A673 (cell line): ENCODE measurements around the gene CAMK1. TPM values are rescaled to one million over a fixed set of nuclear protein-coding genes. Genes with fewer than 3 reads are reported as not detected.

Source experiments
- BruUV-seq: library from RNA; stranded (reverse); fragments of 400-500 nt; replicated peaks from 2 replicates; lab custom pipeline; 2021; lab: Mats Ljungman, UMichigan
- CTCF ChIA-PET: fragments of 300-600 bp; sonication (Branson Sonifier 250); formaldehyde crosslinking; loops from one replicate; lab custom pipeline; 2022; ENCODE audit warnings: antibody characterized with exemption; lab: Charles Lee
- POLR2A ChIA-PET: fragments of 300-600 bp; sonication (Branson Sonifier 250); formaldehyde crosslinking; loops from one replicate; lab custom pipeline; 2022; ENCODE audit warnings: antibody characterized with exemption; ENCODE audit not compliant: low non-redundant PET; lab: Charles Lee
- DNase-seq: peaks from one replicate; pipeline ENCODE4 v3.0.0-alpha.2; 2015; ENCODE audit warnings: low spot score
- H3K27ac ChIP-seq: fragments of 200-600 bp; sonication (generic); 2 replicates; pipeline ENCODE4 v1.5.1; 2016; ENCODE audit warnings: mixed run types, low read depth, mild to moderate bottlenecking, mixed read lengths, antibody characterized with exemption, low read length; ENCODE audit not compliant: poor library complexity, severe bottlenecking
- H3K27me3 ChIP-seq: fragments of 200-600 bp; sonication (generic); replicated peaks from 2 replicates; pipeline ENCODE4 v1.6.1; 2017; ENCODE audit warnings: mixed run types, low read depth, mild to moderate bottlenecking, mixed read lengths, antibody characterized with exemption, low read length; ENCODE audit not compliant: insufficient read depth, poor library complexity
- H3K36me3 ChIP-seq: fragments of 200-600 bp; sonication (generic); 2 replicates; pipeline ENCODE4 v1.6.1; 2016; ENCODE audit warnings: mixed run types, mild to moderate bottlenecking, mixed read lengths, antibody characterized with exemption, low read length; ENCODE audit not compliant: insufficient read depth, poor library complexity, severe bottlenecking
- H3K4me1 ChIP-seq: fragments of 200-600 bp; sonication (generic); 2 replicates; pipeline ENCODE4 v1.6.1; 2017; ENCODE audit warnings: mixed run types, mild to moderate bottlenecking, mixed read lengths, antibody characterized with exemption, low read length; ENCODE audit not compliant: insufficient read depth, poor library complexity, severe bottlenecking
- H3K4me3 ChIP-seq: fragments of 200-600 bp; sonication (generic); 2 replicates; pipeline ENCODE4 v1.5.1; 2016; ENCODE audit warnings: low read depth, mixed run types, mild to moderate bottlenecking, mixed read lengths, low read length; ENCODE audit not compliant: poor library complexity, severe bottlenecking
- H3K9me3 ChIP-seq: fragments of 200-600 bp; sonication (generic); 2 replicates; pipeline ENCODE4 v1.6.1; 2016; ENCODE audit warnings: mixed run types, low read depth, mild to moderate bottlenecking, mixed read lengths, antibody characterized with exemption, low read length; ENCODE audit not compliant: poor library complexity, severe bottlenecking
- EZH2 ChIP-seq: fragments of 200-600 bp; sonication (generic); IDR thresholded peaks from 2 replicates; pipeline ENCODE4 v1.6.1; 2017; ENCODE audit warnings: borderline replicate concordance, low read depth, mild to moderate bottlenecking, mixed read lengths, antibody characterized with exemption, low read length; ENCODE audit not compliant: poor library complexity, severe bottlenecking
- intact Hi-C: fragments of 100-400 bp; cut with micrococcal nuclease; formaldehyde crosslinking; loops from one replicate; pipeline ENCODE4 v1.10.0; 2022; ENCODE audit not compliant: unreplicated experiment
- total RNA-seq: library from RNA; stranded (reverse); gene quantifications from 2 replicates; pipeline ENCODE4 v1.2.3, GENCODE V29; 2021
- TF ChIP-seq, protein P1 (sequence below): fragments of 300-800, 200-600 bp; sonication (generic); conservative IDR thresholded peaks from 2 replicates; pipeline ENCODE4 v1.5.1; 2017; ENCODE audit warnings: low read depth, mild to moderate bottlenecking, antibody characterized with exemption, low read length, moderate library complexity, mixed read lengths

The CAMK1 gene
- total RNA-seq, 1 experiment from 2014 or later = 26.7 TPM

DNA sequence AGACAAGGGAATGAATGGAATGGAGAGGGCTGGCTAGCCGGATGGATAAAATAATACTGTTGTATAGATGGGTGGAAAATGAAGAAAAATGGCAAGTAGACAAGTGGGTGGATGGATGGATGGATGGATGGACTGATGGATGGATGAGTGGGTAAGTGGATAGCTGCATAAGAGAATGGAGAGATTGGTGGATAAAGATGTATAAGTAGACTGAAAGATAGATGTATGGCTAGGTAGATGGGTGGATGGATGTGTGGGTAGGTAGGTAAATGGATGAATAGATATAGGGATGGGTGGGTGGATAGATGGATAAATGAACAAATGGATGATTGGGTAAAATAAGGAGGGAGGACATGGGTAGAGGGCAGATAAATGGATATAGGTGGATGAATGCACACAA lies 52.2 kb downstream of the CAMK1 start:
- H3K27ac ChIP-seq = no peak overlapping the region
- CTCF ChIA-PET = no interaction called here
- intact Hi-C loops = no loop called here
- BruUV-seq = no TSS peak
- H3K9me3 ChIP-seq = no peaks in the 10 kb centered on the region
- no peak for TF ChIP-seq EZH2
- TF ChIP-seq, protein P1, sequence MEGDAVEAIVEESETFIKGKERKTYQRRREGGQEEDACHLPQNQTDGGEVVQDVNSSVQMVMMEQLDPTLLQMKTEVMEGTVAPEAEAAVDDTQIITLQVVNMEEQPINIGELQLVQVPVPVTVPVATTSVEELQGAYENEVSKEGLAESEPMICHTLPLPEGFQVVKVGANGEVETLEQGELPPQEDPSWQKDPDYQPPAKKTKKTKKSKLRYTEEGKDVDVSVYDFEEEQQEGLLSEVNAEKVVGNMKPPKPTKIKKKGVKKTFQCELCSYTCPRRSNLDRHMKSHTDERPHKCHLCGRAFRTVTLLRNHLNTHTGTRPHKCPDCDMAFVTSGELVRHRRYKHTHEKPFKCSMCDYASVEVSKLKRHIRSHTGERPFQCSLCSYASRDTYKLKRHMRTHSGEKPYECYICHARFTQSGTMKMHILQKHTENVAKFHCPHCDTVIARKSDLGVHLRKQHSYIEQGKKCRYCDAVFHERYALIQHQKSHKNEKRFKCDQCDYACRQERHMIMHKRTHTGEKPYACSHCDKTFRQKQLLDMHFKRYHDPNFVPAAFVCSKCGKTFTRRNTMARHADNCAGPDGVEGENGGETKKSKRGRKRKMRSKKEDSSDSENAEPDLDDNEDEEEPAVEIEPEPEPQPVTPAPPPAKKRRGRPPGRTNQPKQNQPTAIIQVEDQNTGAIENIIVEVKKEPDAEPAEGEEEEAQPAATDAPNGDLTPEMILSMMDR = no peak
- no peaks in the 10 kb centered on the region for H3K4me1 ChIP-seq
- DNase-seq = no peak
- no peak overlapping the region for H3K4me3 ChIP-seq
- H3K36me3 ChIP-seq = no peaks in the 10 kb centered on the region
- peaks cover 30% of the 10 kb centered on the region for H3K27me3 ChIP-seq
- POLR2A ChIA-PET = no interaction called here

DNA sequence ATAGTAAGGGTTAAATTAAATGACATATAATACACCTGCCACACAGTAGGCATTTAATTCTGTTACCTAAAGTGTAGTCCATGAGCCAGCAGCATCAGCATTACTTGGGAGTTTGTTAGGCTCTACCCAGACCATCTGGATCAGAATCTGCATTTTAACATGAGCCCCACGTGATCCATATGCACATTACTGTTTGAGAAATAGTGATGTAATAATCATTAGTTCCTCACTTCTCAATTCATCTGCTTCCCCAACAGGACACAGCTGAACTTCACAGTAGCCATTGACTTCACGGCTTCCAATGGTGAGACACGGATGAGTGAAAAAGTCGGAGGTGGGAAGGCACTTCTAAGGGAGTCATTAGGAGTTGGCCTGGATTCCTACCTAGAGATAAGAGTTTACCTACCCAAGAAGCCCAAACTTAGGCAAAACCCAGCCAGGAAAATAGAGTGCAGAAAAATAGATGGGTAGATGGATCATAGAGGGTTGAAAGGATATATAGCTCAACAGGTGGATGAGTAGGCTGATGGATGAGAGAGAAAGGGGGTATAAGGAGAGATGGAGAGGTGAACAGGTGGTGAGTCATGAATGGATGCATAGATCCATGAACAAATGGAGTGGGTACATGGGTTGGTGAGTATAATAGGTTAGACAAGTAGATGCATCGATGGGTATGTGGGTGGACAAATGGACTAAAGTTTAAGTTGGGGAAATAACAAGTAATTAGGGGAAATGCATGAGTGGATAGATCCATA lies 52.8 kb downstream of the CAMK1 start:
- Histone ChIP-seq H3K36me3 (no peaks in the 10 kb centered on the region), H3K27me3 (peaks cover 36% of the 10 kb centered on the region), H3K27ac (no peak overlapping the region), H3K4me3 (no peak overlapping the region), H3K9me3 (no peaks in the 10 kb centered on the region), H3K4me1 (no peaks in the 10 kb centered on the region)
- no TSS peak for BruUV-seq
- intact Hi-C loops = no loop called here
- CTCF ChIA-PET = interaction anchor here (0.7 kb wide), 1 partner anchor 364 kb away, joined by 3 read pairs; no protein-coding TSS in a partner anchor
- POLR2A ChIA-PET = no interaction called here
- TF ChIP-seq, protein P1 = no peak
- no peak for TF ChIP-seq EZH2
- DNase-seq = no peak

DNA sequence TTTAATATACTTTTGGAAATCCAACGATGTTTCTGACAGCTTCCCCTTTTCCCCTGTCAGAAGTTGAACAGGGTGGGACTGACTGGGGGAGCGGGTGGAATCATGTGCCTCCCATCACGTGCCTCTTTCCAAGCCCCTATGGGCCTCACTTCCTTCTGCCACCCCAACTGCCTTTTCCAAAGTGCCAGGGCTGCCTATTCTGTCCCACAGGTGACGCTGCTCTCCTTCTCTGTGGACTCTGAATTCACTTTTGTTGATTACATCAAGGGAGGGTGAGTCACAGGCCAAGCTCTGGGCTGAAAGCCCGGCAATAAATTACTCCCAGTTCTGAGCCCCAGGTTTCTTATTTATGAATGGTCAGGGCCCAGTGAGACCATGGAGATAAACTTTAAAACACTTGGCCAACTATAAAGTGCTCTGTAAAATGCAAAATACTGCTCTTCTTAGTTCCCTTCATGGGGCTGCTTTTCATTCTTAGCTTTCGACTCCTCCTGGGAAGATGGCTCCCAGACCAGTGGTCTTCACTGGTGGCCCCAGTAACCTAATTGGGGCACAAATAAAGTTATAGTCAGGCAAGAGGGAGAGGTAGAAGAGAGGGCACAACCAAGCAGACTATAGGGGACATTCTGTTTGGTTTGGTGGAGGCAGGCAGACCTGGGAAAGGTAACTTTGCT lies 53.8 kb downstream of the CAMK1 start:
- peak; percentile 58 for DNase-seq
- peaks cover 37% of the 10 kb centered on the region for H3K27me3 ChIP-seq
- no peaks in the 10 kb centered on the region for H3K4me1 ChIP-seq
- no peak for TF ChIP-seq EZH2
- TF ChIP-seq, protein P1 = peak; percentile 51
- no TSS peak for BruUV-seq
- intact Hi-C loops = no loop called here
- CTCF ChIA-PET = interaction anchor here (0.7 kb wide), 1 partner anchor 362 kb away, joined by 3 read pairs; no protein-coding TSS in a partner anchor
- H3K9me3 ChIP-seq = no peaks in the 10 kb centered on the region
- H3K27ac ChIP-seq = no peak overlapping the region
- no peak overlapping the region for H3K4me3 ChIP-seq
- POLR2A ChIA-PET = no interaction called here
- no peaks in the 10 kb centered on the region for H3K36me3 ChIP-seq
